Transverse colon (tissue), 4 donors: ENCODE results near the gene COBLL1.
A peak's percentile ranks its signal among the peaks of the same experiment; 100 is the strongest.

Source experiments
- CTCF ChIP-seq, 5 experiments: fragments of 200-600 bp in 3 of 5; fragments of 450-650 bp in 2 of 5; sonication (generic) in 3 of 5; IDR thresholded peaks; 1 replicate in 2 of 5; 2 replicates in 3 of 5; pipeline ENCODE4 v1.5.1; 2016 to 2017; ENCODE audit warnings: antibody characterized with exemption in 5 of 5, inconsistent platforms in 3 of 5, mild to moderate bottlenecking in 2 of 5, moderate library complexity in 1 of 5
- POLR2AphosphoS5 ChIP-seq, 3 donors: sonication (generic); formaldehyde crosslinking; IDR thresholded peaks; one replicate each; pipeline ENCODE4 v1.6.1; 2016; ENCODE audit warnings: antibody characterized with exemption in 3 of 3

DNA sequence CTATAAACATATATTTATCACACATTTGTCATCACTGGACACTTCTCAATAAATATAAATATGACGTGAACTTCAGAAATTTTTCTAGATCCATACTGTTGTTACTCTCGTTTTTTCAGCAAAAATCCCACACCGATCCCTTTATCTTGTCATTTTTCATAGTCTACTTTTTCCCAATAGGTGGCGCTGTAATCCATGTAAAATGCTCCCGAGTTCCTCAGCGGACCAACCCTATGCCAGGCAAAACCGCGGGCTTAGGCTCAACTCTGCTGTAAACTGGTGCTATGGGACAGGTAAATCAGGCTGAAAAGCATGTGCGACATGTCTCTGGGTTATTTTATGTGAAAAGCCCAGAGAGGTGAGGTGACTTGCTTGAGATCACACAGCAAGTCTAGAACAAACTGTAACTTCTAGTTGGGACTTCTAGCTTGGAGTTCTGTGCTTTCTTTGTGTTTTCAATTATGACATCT is 104.0 kb downstream of the COBLL1 start:
- TF ChIP-seq POLR2AphosphoS5 (IDR thresholded peaks at IDR 0.05) (no peak), CTCF (IDR thresholded peaks at IDR 0.05) (peak; percentile 71 to 80 (median 75))
